Mucosa of gallbladder (tissue), 1 donor: ENCODE data around the gene RHPN2. TPM values are rescaled to one million over a fixed set of nuclear protein-coding genes. Genes with fewer than 3 reads are reported as not detected.
"Not testable (repeated sequence)": the region's sequence is repeated elsewhere in the genome, so short reads cannot be mapped to it uniquely, and the experiment has no call there.

Source experiments
- DNase-seq: peaks from one replicate; pipeline ENCODE4 v3.0.0-alpha.2; 2020; ENCODE audit warnings: low spot score
- total RNA-seq: library from RNA; stranded (reverse); gene quantifications from one replicate; pipeline ENCODE4 v1.2.1, GENCODE V29; 2021
- donor health status: DM: no; HTN: no; CAD: no.

Gene RHPN2
- total RNA-seq, 1 donor from 2014 or later: 50.4 TPM

- peak; percentile 40 for DNase-seq
Observed at GRCh38 chr19:33064458-33064791, 263 bp downstream of the RHPN2 start.

- no peak for DNase-seq
Observed at GRCh38 chr19:33063753-33064457, 783 bp downstream of the RHPN2 start.

GRCh38 chr19:33063356-33063752, 1.3 kb downstream of the RHPN2 start:
- DNase-seq: peak; percentile 83

GRCh38 chr19:33062902-33063301, 1.8 kb downstream of the RHPN2 start:
- DNase-seq: no peak

- DNase-seq: no peak
Observed at GRCh38 chr19:33060586-33060985, 4.1 kb downstream of the RHPN2 start.

GRCh38 chr19:33055718-33056117, 9.0 kb downstream of the RHPN2 start:
- no peak for DNase-seq

- peak; percentile 96 for DNase-seq
Observed at GRCh38 chr19:33054623-33055022, 10.1 kb downstream of the RHPN2 start.

- peak; percentile 71 for DNase-seq
Observed at GRCh38 chr19:33052352-33052972, 12.2 kb downstream of the RHPN2 start.

- DNase-seq: no peak
Observed at GRCh38 chr19:33050110-33050509, 14.6 kb downstream of the RHPN2 start.

GRCh38 chr19:33048806-33049676, 15.6 kb downstream of the RHPN2 start:
- DNase-seq: no peak

GRCh38 chr19:33047422-33047821, 17.3 kb downstream of the RHPN2 start:
- peak; percentile 86 for DNase-seq

- not testable (repeated sequence) for DNase-seq
Observed at GRCh38 chr19:33041828-33042160, 22.9 kb downstream of the RHPN2 start.

GRCh38 chr19:33040994-33041827, 23.5 kb downstream of the RHPN2 start:
- DNase-seq: peak; percentile 89

- no peak for DNase-seq
Observed at GRCh38 chr19:33039815-33040214, 24.9 kb downstream of the RHPN2 start.

- no peak for DNase-seq
Observed at GRCh38 chr19:33039108-33039599, 25.5 kb downstream of the RHPN2 start.

- not testable (repeated sequence) for DNase-seq
Observed at GRCh38 chr19:33037168-33038025, 27.3 kb downstream of the RHPN2 start.

GRCh38 chr19:33036370-33037167, 28.1 kb downstream of the RHPN2 start:
- DNase-seq: not testable (repeated sequence)

GRCh38 chr19:33035461-33035860, 29.2 kb downstream of the RHPN2 start:
- no peak for DNase-seq

GRCh38 chr19:33032218-33032781, 32.4 kb downstream of the RHPN2 start:
- peak; percentile 38 for DNase-seq
